Neuron (in vitro differentiated cells): ENCODE measurements around the gene ADAMTS14.
"Not testable (repeated sequence)": the region's sequence is repeated elsewhere in the genome, so short reads cannot be mapped to it uniquely, and the experiment has no call there.

Source experiments
- H2AFZ ChIP-seq: one replicate; pipeline ENCODE4 v1.6.1; 2013; ENCODE audit warnings: low read depth, mild to moderate bottlenecking, inconsistent platforms, low read length, moderate library complexity
- H3K27me3 ChIP-seq: one replicate; pipeline ENCODE4 v1.6.1; 2013; ENCODE audit warnings: low read length; ENCODE audit not compliant: insufficient read depth
- H3K36me3 ChIP-seq: one replicate; pipeline ENCODE4 v1.6.1; 2013; ENCODE audit warnings: low read length; ENCODE audit not compliant: insufficient read depth
- H3K4me1 ChIP-seq: one replicate; pipeline ENCODE4 v1.6.1; 2013; ENCODE audit warnings: low read length; ENCODE audit not compliant: insufficient read depth
- H3K4me3 ChIP-seq: 2 replicates; pipeline ENCODE4 v1.5.1; 2013; ENCODE audit warnings: mild to moderate bottlenecking, low read length, moderate library complexity
- H3K9me3 ChIP-seq: one replicate; pipeline ENCODE4 v1.6.1; 2013; ENCODE audit warnings: low read length

Gene ADAMTS14

DNA sequence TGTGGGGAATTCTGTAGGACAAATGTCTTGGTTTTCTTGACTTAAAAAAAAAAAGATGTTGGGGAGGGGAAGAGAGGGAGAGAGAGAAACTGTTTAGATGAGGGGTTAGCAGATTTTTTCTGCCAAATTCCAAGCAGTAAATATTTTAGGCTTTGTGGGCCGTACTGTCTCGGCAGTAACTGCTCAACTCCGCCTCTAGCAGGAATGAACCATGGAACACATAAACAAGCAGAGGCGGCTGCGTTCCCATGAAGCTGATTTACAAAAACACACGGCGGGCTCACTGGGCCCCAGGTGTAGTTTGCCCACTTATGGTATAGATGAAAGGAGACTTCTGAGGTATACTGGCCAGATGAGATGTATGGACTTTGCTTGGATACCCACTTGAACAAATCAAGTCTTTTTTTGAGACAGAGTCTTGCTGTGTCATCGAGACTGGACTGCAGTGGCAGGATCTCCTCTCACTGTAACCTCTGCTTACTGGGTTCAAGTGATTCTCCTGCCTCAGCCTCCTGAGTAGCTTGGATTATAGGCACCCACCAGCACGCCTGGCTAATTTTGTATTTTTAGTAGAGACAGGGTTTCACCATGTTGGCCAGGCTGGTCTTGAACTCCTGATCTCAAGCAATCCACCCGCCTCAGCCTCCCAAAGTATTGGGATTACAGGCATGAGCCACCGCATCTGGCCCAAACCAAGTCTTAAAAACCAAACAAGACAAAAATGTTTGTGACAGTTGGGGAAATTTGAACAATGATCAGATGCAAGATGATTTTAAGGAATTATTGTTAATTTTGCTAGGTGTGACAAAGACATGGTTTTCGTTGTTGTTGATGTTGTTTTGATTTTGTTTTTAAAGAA is 9.7 kb upstream of the ADAMTS14 start:
- no peaks in the 10 kb centered on the region for H3K27me3 ChIP-seq
- H3K4me1 ChIP-seq = peaks cover 21% of the 10 kb centered on the region
- no peak overlapping the region for H2AFZ ChIP-seq
- no peaks in the 10 kb centered on the region for H3K9me3 ChIP-seq
- no peaks in the 10 kb centered on the region for H3K36me3 ChIP-seq
- no peak overlapping the region for H3K4me3 ChIP-seq

DNA sequence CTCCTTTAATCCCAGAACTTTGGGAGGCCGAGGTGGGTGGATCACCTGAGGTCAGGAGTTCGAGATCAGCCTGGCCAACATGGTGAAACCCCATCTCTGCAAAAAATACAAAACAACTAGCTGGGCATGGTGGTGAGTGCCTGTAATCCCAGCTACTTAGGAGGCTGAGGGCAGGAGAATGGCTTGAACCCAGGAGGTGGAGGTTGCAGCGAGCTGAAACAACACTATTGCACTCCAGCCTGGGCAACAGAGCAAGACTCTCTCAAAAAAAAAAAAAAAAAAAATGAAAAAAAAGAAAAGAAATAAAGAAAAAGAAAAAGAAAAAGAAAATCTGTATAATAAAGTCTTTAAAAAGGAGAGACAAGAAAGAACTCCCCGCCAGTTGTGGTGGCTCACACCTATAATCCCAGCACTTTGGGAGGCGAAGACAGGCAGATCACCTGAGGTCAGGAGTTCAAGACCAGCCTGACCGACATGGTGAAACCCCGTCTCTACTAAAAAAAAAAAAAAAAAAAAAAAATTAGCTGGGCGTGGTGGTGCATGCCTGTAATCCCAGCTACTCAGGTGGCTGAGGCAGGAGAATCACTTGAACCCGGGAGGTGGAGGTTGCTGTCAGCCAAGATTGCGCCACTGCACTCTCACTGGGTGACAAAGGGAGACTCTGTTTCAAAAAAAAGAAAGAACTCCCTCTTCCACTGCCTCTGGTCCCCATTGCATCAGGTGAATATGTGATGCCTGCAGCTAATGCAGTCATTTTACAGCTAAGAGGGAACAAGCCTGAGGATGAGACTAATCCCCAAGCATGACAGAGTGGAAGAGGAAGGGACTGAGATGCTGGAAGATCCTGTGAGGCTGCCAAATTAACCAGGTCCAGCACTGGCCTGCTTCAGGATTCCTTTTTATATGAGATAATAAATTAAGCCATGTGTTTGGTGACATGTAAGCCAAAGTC is 8.6 kb upstream of the ADAMTS14 start:
- H3K9me3 ChIP-seq, H3K36me3 ChIP-seq, H3K4me3 ChIP-seq: not testable (repeated sequence)

DNA sequence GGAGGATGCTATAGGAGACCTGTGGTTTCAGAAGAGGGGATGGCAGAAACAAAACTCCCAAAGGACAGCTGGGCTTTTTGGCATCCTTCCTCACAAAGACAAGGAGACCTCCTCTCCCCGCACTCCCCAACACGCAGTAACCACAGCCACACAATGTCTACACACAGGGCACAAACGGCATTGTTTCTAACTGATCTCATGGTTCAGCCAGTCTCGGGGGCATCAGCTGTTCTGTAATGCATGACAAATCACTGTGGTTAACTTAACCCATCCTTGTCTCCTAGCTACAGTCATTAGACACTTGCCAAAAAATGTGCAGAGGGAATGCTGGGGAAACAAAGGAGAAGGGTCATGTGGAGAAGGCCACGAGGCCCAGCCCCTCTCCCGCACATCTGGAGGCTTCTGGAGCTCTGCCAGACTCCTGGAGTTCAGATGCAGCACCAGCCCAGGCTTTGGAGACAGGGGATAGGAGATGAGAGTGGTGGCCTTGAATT is 7.6 kb upstream of the ADAMTS14 start:
- no peak overlapping the region for H2AFZ ChIP-seq
- H3K4me3 ChIP-seq = no peak overlapping the region
- no peaks in the 10 kb centered on the region for H3K9me3 ChIP-seq
- H3K36me3 ChIP-seq = no peaks in the 10 kb centered on the region
- peaks cover under 1% of the 10 kb centered on the region for H3K27me3 ChIP-seq
- peaks cover 21% of the 10 kb centered on the region for H3K4me1 ChIP-seq

More for the DNA sequence above, 8.6 kb upstream of the ADAMTS14 start:
- H3K27me3 ChIP-seq, H2AFZ ChIP-seq: not testable (repeated sequence)
- peaks cover 21% of the 10 kb centered on the region for H3K4me1 ChIP-seq

DNA sequence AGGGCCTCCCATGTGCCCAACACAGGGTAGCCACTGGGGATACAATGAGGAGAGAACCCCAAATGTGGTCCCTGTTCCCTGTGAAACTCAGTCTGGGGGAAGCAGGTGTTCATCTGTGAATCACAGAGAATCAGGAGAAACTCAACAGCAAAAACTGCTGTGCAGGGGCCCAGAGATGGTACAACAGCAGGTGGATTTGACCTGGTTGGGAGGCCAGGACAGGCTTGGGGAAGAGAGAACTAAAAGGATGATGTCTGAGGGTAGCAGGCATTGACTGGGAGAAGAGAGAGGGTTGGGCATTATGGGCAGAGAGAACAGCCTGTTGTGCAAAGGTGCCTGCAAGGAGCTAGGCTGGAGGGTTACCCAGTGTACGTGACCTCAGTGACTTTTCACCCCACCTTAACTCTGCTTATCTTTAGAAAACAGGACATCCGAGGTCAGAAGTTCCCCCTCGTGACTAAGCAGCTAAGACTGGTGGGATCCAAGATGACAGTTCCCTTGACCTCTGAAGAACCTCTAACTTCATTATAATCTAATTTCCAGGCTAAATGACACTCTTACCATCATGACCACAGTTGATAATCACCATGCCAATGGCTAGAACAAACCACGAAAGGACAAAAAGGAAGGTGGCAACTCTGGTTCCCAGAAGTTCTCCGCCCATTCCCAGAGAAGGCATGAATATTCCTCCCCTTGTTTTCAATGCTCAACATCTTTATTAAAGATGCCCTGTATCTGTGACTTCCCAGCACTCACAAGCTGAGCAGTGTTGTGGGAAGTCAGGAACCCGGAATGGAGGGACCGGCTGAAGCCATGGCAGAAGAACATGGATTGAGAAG is 5.1 kb upstream of the ADAMTS14 start:
- no peaks in the 10 kb centered on the region for H3K9me3 ChIP-seq
- peaks cover 21% of the 10 kb centered on the region for H3K4me1 ChIP-seq
- no peaks in the 10 kb centered on the region for H3K36me3 ChIP-seq
- H3K4me3 ChIP-seq = no peak overlapping the region
- no peak overlapping the region for H2AFZ ChIP-seq
- peaks cover 15% of the 10 kb centered on the region for H3K27me3 ChIP-seq

DNA sequence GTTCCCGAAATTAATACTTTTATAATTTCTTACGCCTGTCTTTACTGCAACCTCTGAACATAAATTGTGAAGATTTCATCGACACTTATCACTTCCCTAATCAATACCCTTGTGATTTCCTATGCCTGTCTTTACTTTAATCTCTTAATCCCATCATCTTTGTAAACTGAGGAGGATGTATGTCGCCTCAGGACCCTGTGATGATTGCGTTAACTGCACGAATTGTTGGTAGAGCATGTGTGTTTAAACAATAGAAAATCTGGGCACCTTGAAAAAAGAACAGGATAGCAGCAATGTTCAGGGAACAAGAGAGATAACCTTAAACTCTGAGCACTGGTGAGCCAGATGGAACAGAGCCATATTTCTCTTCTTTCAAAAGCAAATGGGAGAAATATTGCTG is 4.5 kb upstream of the ADAMTS14 start:
- H3K9me3 ChIP-seq, H3K36me3 ChIP-seq, H3K4me3 ChIP-seq, H2AFZ ChIP-seq: not testable (repeated sequence)
- peaks cover 19% of the 10 kb centered on the region for H3K27me3 ChIP-seq
- H3K4me1 ChIP-seq = peaks cover 21% of the 10 kb centered on the region

DNA sequence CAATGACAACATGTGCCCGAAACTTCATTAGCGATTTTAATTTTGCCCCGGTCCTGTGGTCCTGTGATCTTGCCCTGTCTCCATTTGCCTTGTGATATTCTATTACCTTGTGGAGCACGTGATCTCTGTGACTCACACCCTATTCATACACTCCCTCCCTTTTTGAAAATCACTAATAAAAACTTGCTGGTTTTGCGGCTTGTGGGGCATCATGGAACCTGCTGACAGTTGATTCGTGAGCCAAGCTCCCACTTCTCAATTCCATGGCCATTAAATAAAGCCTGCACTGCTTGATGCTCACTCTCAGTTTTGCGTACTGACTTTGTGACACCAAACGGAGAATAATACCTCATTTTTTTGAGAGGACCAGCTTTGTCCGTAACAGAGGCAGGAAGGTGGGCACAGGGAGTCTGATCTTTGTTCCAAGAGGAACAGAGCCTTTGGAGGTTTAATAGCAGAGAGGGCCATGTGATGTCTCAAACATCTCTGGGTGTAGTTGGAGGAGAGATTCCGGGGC is 3.8 kb upstream of the ADAMTS14 start:
- Histone ChIP-seq H3K27me3 (peaks cover 26% of the 10 kb centered on the region), H3K4me1 (peaks cover 25% of the 10 kb centered on the region), H2AFZ (no peak overlapping the region), H3K36me3 (no peaks in the 10 kb centered on the region), H3K4me3 (no peak overlapping the region), H3K9me3 (no peaks in the 10 kb centered on the region)

DNA sequence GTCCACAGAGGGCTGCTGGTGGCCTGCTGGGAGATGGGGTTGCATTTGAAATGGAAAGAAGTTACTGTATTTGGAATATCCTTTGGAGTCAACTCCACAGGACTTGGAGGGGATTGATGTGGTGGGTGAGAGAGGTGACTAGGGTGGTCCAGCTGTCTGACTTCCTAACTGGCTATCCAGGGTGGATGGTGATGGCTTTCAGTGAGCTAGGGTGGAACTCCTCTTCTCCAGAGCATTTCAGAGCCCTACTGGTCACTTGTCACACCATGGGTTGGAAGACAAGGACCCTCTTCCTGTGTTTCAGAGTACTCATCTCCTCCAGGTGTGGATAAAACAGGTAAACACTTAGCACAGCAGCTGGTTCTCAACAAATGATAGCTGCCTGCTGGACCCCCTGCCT is 3.3 kb upstream of the ADAMTS14 start:
- Histone ChIP-seq H3K9me3 (no peaks in the 10 kb centered on the region), H2AFZ (no peak overlapping the region), H3K4me1 (peaks cover 24% of the 10 kb centered on the region), H3K27me3 (peaks cover 31% of the 10 kb centered on the region), H3K4me3 (no peak overlapping the region), H3K36me3 (no peaks in the 10 kb centered on the region)

DNA sequence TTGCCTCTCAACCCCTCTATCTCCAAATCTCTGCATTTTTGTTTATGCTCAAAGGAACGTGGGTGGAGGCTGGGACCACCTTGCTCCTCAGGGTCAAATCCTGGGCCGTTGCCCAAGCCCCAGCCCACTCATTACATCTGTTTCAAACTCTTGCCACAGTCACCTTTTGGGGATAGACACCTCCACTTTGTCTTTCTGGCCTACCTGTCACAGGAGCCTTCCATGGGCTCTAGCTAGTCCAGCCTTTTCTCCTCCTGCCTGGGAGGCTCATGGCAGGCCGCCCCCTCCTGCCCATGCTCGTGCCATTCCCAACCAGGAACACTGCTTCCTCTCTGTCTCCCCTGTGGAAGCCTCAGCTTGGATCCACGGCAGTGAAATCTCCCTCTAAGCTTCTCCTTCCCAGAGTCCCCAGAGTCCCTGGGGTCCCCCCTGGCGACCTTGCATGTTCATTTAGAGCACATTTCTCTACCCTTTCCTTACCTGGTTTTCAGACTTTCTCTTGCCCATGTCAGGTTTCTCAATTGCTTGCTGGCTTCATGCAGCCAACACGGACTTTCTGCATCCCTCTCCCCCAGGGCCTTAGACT is 2.5 kb upstream of the ADAMTS14 start:
- no peaks in the 10 kb centered on the region for H3K9me3 ChIP-seq
- H2AFZ ChIP-seq = no peak overlapping the region
- H3K27me3 ChIP-seq = peaks cover 40% of the 10 kb centered on the region
- H3K36me3 ChIP-seq = no peaks in the 10 kb centered on the region
- peaks cover 16% of the 10 kb centered on the region for H3K4me1 ChIP-seq
- no peak overlapping the region for H3K4me3 ChIP-seq

DNA sequence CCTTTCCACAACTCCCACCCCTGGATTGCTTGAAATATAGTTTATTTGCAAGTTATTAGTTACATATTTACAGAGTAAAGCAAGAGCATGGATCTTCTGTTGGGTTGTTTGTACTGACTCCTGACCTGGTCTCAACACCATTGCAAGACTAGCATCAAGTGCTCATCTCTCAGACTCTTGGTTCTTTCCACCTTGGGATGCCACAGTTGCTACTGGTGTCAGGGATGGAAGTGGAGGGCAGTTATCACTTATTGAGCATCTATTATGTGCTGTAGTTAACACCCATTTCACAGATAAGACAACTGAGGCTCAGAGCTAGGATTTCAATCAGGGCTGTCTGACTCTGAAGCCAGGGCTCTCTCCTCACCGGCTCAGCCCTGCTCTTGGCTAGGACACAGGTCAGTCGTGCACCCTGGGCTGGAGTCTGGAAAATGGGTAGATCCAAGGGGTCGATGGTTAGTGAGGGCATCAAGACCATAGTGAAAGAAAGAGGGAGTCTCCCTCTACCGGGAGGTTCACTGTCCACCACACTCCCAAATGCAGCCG is 614 bp upstream of the ADAMTS14 start:
- H3K36me3 ChIP-seq = no peaks in the 10 kb centered on the region
- H3K4me3 ChIP-seq = peak overlapping the region; percentile 10
- H3K27me3 ChIP-seq = peaks cover 53% of the 10 kb centered on the region
- H2AFZ ChIP-seq = no peak overlapping the region
- no peaks in the 10 kb centered on the region for H3K9me3 ChIP-seq
- H3K4me1 ChIP-seq = peaks cover 7% of the 10 kb centered on the region

DNA sequence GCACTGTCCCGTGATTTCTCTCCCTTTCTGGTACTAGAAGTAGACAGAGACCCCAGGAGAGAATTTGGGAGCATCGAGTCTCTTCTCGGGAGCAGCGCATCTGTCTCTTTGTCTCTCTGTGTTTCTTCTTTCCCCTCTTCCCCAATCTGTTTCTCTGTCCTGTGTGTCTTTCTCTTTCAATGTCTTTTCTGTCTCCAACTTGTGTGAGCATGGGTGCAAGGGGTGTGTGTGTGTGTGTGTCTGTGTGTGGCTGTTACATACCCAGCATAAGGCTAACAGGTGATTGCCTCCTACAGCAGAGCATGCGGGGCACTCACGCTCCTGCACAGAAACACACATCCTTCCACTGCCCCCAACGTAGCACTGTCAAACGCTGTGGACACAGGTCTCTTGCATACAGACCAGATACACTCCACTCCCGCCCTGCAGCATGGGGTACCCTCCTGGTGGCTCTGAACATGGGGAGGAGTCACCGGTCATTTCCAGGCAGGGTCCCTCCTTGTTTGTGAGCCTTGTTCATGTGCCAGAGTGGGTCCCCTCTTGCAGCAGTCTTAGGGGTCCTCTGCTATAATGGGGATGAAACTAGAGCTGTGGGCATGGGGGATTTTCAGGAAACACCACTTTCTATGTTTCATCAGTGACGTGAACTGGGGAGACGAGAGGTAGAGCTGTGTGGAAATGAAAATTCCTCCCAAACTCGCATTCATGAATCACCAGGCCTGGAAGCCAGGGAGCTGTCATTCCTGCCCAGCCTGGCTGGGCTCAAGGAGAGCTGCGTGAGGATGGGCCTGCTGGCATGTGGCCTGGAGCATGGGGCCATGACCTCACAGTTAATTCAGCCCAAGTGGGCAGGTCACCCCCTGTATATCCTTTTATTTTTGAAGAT is 980 bp downstream of the ADAMTS14 start:
- Histone ChIP-seq H3K27me3 (peaks cover 58% of the 10 kb centered on the region), H3K36me3 (no peaks in the 10 kb centered on the region), H3K9me3 (no peaks in the 10 kb centered on the region), H2AFZ (no peak overlapping the region), H3K4me3 (no peak overlapping the region), H3K4me1 (peaks cover 4% of the 10 kb centered on the region)

DNA sequence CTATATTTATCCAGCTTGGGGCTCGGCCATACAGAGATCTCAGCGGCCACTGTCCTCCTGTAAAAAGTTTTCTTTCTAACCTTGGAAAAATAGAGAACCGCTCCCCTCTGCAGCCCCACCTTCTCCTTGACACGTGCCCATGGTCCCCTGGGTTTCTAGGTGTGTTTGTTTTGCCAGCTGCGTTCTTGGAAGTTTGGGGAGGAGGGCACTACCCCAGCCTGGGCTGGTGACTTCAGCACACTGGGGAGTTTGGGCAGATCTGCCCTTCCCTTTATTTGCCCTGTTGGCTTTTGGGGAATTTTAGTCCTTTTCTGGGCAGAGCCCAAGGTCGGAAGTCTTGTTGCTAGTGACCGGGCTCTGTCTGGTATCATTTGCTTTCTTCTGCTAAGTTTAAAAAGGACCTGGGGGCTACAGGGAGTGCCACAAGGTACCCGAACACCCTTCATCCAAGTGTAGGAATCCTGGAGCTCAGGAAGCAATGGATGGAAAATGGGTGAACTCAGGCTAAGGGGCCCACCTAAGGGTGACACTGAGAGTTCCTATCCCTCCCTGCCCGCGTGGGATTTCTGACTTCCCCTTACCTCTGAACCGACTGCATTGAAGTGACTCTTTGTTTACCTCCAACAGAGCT is 1.7 kb downstream of the ADAMTS14 start:
- Histone ChIP-seq H3K9me3 (no peaks in the 10 kb centered on the region), H3K27me3 (peaks cover 58% of the 10 kb centered on the region), H3K4me3 (no peak overlapping the region), H3K4me1 (peaks cover 4% of the 10 kb centered on the region), H2AFZ (no peak overlapping the region), H3K36me3 (no peaks in the 10 kb centered on the region)
